ENCODE measurements around the gene ARMC12.

GRCh38 chr6:35771343-35771627, 34.5 kb downstream of the ARMC12 start:
- no peak for TF ChIP-seq POLR2A (IDR thresholded peaks at IDR 0.05; ENCODE audit: low read depth, low read length)
- no peak for TF ChIP-seq POLR2AphosphoS5 (IDR thresholded peaks at IDR 0.05; ENCODE audit: low read depth, low read length)

Measured in GM12892 (cell line).